Duodenal mucosa (tissue), 2 donors: ENCODE results near the gene ALG12.

ENCODE experiments used
- H3K27ac ChIP-seq: one replicate; pipeline ENCODE4 v1.7.0; 2013; ENCODE audit warnings: low read depth, low read length
- H3K27me3 ChIP-seq, 2 donors: one replicate each; pipeline ENCODE4 v1.7.0; 2013; ENCODE audit warnings: low read length in 2 of 2, control low read depth in 1 of 2; ENCODE audit not compliant: insufficient read depth in 2 of 2, control insufficient read depth in 1 of 2
- H3K36me3 ChIP-seq, 2 donors: one replicate each; pipeline ENCODE4 v1.7.0; 2013; ENCODE audit warnings: low read length in 2 of 2, control low read depth in 1 of 2; ENCODE audit not compliant: insufficient read depth in 2 of 2, control insufficient read depth in 1 of 2
- H3K4me1 ChIP-seq, 2 donors: one replicate each; pipeline ENCODE4 v1.7.0; 2013; ENCODE audit warnings: low read length in 2 of 2, control low read depth in 1 of 2; ENCODE audit not compliant: insufficient read depth in 2 of 2, control insufficient read depth in 1 of 2
- H3K4me3 ChIP-seq, 2 donors: one replicate each; pipeline ENCODE4 v1.7.0; 2013; ENCODE audit warnings: low read length in 2 of 2, low read depth in 1 of 2
- H3K9ac ChIP-seq, 2 donors: one replicate each; pipeline ENCODE4 v1.7.0; 2013; ENCODE audit warnings: low read length in 2 of 2, low read depth in 1 of 2
- H3K9me3 ChIP-seq, 2 donors: one replicate each; pipeline ENCODE4 v1.7.0; 2013; ENCODE audit warnings: low read length in 2 of 2, control low read depth in 1 of 2; ENCODE audit not compliant: control insufficient read depth in 1 of 2

Gene ALG12

GRCh38 chr22:49911881-49912625, 6.2 kb downstream of the ALG12 start:
- Histone ChIP-seq H3K9me3 (no peaks in the 10 kb centered on the region), H3K27ac (no peak overlapping the region), H3K27me3 (no peaks in the 10 kb centered on the region), H3K4me1 (peaks cover 0 to 4% of the 10 kb centered on the region in 2 donors), H3K9ac (no peak overlapping the region), H3K36me3 (peaks cover 30 to 44% of the 10 kb centered on the region in 2 donors), H3K4me3 (no peak overlapping the region)

- Histone ChIP-seq H3K27ac (no peak overlapping the region), H3K4me3 (no peak overlapping the region), H3K9ac (no peak overlapping the region), H3K36me3 (peaks cover 31 to 53% of the 10 kb centered on the region in 2 donors), H3K4me1 (no peaks in the 10 kb centered on the region), H3K9me3 (no peaks in the 10 kb centered on the region), H3K27me3 (no peaks in the 10 kb centered on the region)
These were observed 7.7 kb downstream of the ALG12 start for GRCh38 chr22:49910229-49911155.

- Histone ChIP-seq H3K27ac (no peak overlapping the region), H3K9ac (no peak overlapping the region), H3K36me3 (peaks cover 31 to 53% of the 10 kb centered on the region in 2 donors), H3K4me1 (no peaks in the 10 kb centered on the region), H3K9me3 (no peaks in the 10 kb centered on the region), H3K27me3 (no peaks in the 10 kb centered on the region), H3K4me3 (no peak overlapping the region)
These were observed 8.6 kb downstream of the ALG12 start for GRCh38 chr22:49909476-49910205.

- Histone ChIP-seq H3K27me3 (no peaks in the 10 kb centered on the region), H3K4me3 (no peak overlapping the region), H3K36me3 (peaks cover 31 to 54% of the 10 kb centered on the region in 2 donors), H3K9ac (no peak overlapping the region), H3K9me3 (no peaks in the 10 kb centered on the region), H3K27ac (no peak overlapping the region), H3K4me1 (no peaks in the 10 kb centered on the region)
These were observed 10.4 kb downstream of the ALG12 start for GRCh38 chr22:49907807-49908206.

- no peak overlapping the region for H3K4me3 ChIP-seq
- no peak overlapping the region for H3K9ac ChIP-seq
- H3K27me3 ChIP-seq = no peaks in the 10 kb centered on the region
- H3K4me1 ChIP-seq = no peaks in the 10 kb centered on the region
- no peak overlapping the region for H3K27ac ChIP-seq
- no peaks in the 10 kb centered on the region for H3K9me3 ChIP-seq
- peaks cover 28 to 56% of the 10 kb centered on the region in 2 donors for H3K36me3 ChIP-seq
These were observed 11.4 kb downstream of the ALG12 start for GRCh38 chr22:49906799-49907290.

- no peak overlapping the region for H3K4me3 ChIP-seq
- H3K27ac ChIP-seq = no peak overlapping the region
- H3K9ac ChIP-seq = no peak overlapping the region
- H3K9me3 ChIP-seq = no peaks in the 10 kb centered on the region
- H3K36me3 ChIP-seq = peaks cover 35 to 62% of the 10 kb centered on the region in 2 donors
- no peaks in the 10 kb centered on the region for H3K27me3 ChIP-seq
- H3K4me1 ChIP-seq = no peaks in the 10 kb centered on the region
These were observed 12.0 kb downstream of the ALG12 start for GRCh38 chr22:49906071-49906798.

GRCh38 chr22:49905465-49905864, 12.8 kb downstream of the ALG12 start:
- no peaks in the 10 kb centered on the region for H3K9me3 ChIP-seq
- H3K9ac ChIP-seq = no peak overlapping the region

GRCh38 chr22:49904040-49904369, 14.2 kb downstream of the ALG12 start:
- no peak overlapping the region for H3K9ac ChIP-seq
- no peaks in the 10 kb centered on the region for H3K4me1 ChIP-seq
- H3K27ac ChIP-seq = no peak overlapping the region
- no peaks in the 10 kb centered on the region for H3K27me3 ChIP-seq
- peaks cover 38 to 73% of the 10 kb centered on the region in 2 donors for H3K36me3 ChIP-seq
- no peak overlapping the region for H3K4me3 ChIP-seq
- H3K9me3 ChIP-seq = no peaks in the 10 kb centered on the region

More at GRCh38 chr22:49905465-49905864, 12.8 kb downstream of the ALG12 start:
- Histone ChIP-seq H3K4me3 (no peak overlapping the region), H3K27ac (no peak overlapping the region), H3K27me3 (no peaks in the 10 kb centered on the region), H3K4me1 (no peaks in the 10 kb centered on the region), H3K36me3 (peaks cover 37 to 67% of the 10 kb centered on the region in 2 donors)

GRCh38 chr22:49903322-49904039, 14.8 kb downstream of the ALG12 start:
- Histone ChIP-seq H3K4me3 (no peak overlapping the region), H3K27ac (no peak overlapping the region), H3K27me3 (no peaks in the 10 kb centered on the region), H3K9me3 (no peaks in the 10 kb centered on the region), H3K4me1 (no peaks in the 10 kb centered on the region), H3K9ac (no peak overlapping the region), H3K36me3 (peaks cover 38 to 71% of the 10 kb centered on the region in 2 donors)
